ENCODE data around the gene LYPD3. TPM values are rescaled to one million over a fixed set of nuclear protein-coding genes. Genes with fewer than 3 reads are reported as not detected.

The LYPD3 gene
- total and polyA plus RNA-seq, 11 donors = 0.08 to 0.77 (median 0.37) TPM; not detected in 4

DNA sequence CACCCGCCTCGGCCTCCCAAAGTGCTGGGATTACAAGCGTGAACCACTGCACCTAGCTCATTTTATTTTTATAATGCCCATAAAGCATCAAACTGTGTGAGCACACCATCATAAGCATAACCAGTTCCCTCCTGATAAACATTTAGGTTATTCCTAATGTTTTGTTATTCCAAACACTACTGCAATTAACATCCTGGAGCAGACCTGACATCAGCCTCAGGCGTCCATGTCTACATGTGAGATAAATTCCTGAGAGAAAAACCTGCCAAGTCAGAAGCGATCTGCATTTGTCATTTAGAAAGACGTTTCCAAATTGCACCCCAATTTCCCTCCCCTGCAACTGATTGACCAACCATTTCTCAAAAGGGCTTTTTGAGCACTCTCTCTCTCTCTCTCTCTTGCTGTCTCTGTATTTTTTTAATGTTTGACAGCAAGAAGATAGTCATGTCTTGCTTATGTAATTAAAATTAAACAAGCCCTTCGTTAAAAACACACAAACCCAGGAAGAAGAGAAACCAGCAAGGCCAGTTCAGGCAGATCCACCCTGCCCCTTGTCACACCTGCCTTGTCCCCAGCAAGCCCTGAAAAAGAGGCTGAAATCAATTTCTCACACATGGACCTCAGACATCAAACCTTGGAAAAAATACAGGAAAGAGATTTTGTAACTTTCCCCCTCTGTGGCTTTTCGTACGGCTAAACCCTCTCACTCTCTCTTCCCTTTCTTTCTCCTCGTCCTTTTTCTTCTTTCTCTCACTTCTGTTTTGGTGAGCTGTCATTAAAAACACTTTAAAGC lies 9.9 kb downstream of the LYPD3 start:
- Histone ChIP-seq H3K9me3 (no peaks in the 10 kb centered on the region), H3K4me1 (peaks cover 0 to 3% (median 0%) of the 10 kb centered on the region in 12 donors), H3K27me3 (no peaks in the 10 kb centered on the region), H3K36me3 (no peaks in the 10 kb centered on the region), H3K4me3 (no peak overlapping the region), H3K27ac (no peak overlapping the region)
- 55 to 66% (median 60%) methylated on average over 10 of the region's 10 CpGs for WGBS, 4 donors
- DNase-seq (no peak), ATAC-seq (no peak)
- TF ChIP-seq, protein P1, sequence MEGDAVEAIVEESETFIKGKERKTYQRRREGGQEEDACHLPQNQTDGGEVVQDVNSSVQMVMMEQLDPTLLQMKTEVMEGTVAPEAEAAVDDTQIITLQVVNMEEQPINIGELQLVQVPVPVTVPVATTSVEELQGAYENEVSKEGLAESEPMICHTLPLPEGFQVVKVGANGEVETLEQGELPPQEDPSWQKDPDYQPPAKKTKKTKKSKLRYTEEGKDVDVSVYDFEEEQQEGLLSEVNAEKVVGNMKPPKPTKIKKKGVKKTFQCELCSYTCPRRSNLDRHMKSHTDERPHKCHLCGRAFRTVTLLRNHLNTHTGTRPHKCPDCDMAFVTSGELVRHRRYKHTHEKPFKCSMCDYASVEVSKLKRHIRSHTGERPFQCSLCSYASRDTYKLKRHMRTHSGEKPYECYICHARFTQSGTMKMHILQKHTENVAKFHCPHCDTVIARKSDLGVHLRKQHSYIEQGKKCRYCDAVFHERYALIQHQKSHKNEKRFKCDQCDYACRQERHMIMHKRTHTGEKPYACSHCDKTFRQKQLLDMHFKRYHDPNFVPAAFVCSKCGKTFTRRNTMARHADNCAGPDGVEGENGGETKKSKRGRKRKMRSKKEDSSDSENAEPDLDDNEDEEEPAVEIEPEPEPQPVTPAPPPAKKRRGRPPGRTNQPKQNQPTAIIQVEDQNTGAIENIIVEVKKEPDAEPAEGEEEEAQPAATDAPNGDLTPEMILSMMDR (IDR thresholded peaks at IDR 0.05) = no peak
- TF ChIP-seq POLR2A (IDR thresholded peaks at IDR 0.05) = no peak
- intact Hi-C loops (cut with DNase I) = no loop called here

GRCh38 chr19:43454031-43454430 lies 11.4 kb downstream of the LYPD3 start:
- ATAC-seq (no peak), DNase-seq (no peak)
- Histone ChIP-seq H3K27ac (no peak overlapping the region), H3K9me3 (no peaks in the 10 kb centered on the region), H3K36me3 (no peaks in the 10 kb centered on the region), H3K4me3 (no peak overlapping the region), H3K27me3 (no peaks in the 10 kb centered on the region), H3K4me1 (peaks cover 0 to 7% (median 0%) of the 10 kb centered on the region in 12 donors)
- TF ChIP-seq, protein P1 (IDR thresholded peaks at IDR 0.05) = no peak
- no peak for TF ChIP-seq POLR2A (IDR thresholded peaks at IDR 0.05)
- intact Hi-C loops (cut with DNase I) = no loop called here
- WGBS, 4 donors = 73 to 87% (median 81%) methylated on average over 2 of the region's 2 CpGs

DNA sequence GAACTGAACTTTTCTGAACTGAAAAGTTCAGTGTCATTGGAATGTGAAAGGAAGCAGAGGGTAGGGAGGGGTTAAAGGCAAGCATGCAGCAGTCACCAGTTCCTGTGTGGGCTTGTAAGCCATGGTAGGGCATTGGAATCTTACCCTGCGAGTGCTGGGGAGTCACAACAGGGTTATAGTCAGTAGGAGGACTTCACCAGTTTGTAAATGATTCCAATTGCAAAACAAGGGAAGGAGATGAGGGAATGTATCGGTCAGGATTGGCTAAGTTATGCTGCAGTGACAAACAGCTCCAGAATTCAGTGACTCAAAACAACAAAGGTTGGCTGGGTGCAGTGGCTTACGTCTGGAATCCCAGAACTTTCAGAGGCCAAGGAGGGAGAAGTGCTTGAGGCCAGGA lies 12.8 kb downstream of the LYPD3 start:
- ATAC-seq (no peak), DNase-seq (no peak)
- 63 to 73% (median 67%) methylated on average over 3 of the region's 3 CpGs for WGBS, 4 donors
- no peaks in the 10 kb centered on the region for H3K27me3 ChIP-seq
- TF ChIP-seq, protein P1 (IDR thresholded peaks at IDR 0.05) = no peak
- TF ChIP-seq POLR2A (IDR thresholded peaks at IDR 0.05) = no peak
- intact Hi-C loops (cut with DNase I) = no loop called here
- no peak overlapping the region for H3K4me3 ChIP-seq
- no peaks in the 10 kb centered on the region for H3K36me3 ChIP-seq
- peaks cover 0 to 7% (median 0%) of the 10 kb centered on the region in 12 donors for H3K4me1 ChIP-seq
- H3K9me3 ChIP-seq = no peaks in the 10 kb centered on the region
- no peak overlapping the region for H3K27ac ChIP-seq

GRCh38 chr19:43450545-43450997 lies 14.8 kb downstream of the LYPD3 start:
- ATAC-seq (peak in 1 of 4 donors; percentile 18), DNase-seq (no peak)
- no peak for TF ChIP-seq POLR2A (IDR thresholded peaks at IDR 0.05)
- TF ChIP-seq, protein P1 (IDR thresholded peaks at IDR 0.05) = no peak
- Histone ChIP-seq H3K4me1 (peaks cover 0 to 11% (median 0%) of the 10 kb centered on the region in 12 donors), H3K27ac (peak overlapping the region in 1 of 12 donors; percentile 64), H3K9me3 (no peaks in the 10 kb centered on the region), H3K4me3 (no peak overlapping the region), H3K36me3 (no peaks in the 10 kb centered on the region), H3K27me3 (no peaks in the 10 kb centered on the region)
- WGBS, 4 donors = 76 to 88% (median 83%) methylated on average over 2 of the region's 2 CpGs
- intact Hi-C loops (cut with DNase I) = no loop called here
